Activated CD4-positive, alpha-beta memory T cell treated with anti-CD3 and anti-CD28 coated beads for 36 hours (primary cell): ENCODE measurements around the gene CCNL1. TPM values are rescaled to one million over a fixed set of nuclear protein-coding genes. Genes with fewer than 3 reads are reported as not detected.

ENCODE experiments used
- CTCF ChIA-PET: fragments of 350-600 bp; sonication (Branson Sonifier 250); formaldehyde crosslinking; loops from one replicate; lab custom pipeline; 2021; ENCODE audit warnings: antibody characterized with exemption, inconsistent platforms; lab: Charles Lee
- POLR2A ChIA-PET: fragments of 350-600 bp; sonication (Branson Sonifier 250); formaldehyde crosslinking; loops from one replicate; lab custom pipeline; 2021; ENCODE audit warnings: antibody characterized with exemption; lab: Charles Lee
- DNase-seq: peaks from one replicate; pipeline ENCODE4 v3.0.0-alpha.2; 2020
- H3K27ac Mint-ChIP-seq: one replicate; pipeline ENCODE4 v1.8.0; 2021; ENCODE audit warnings: mixed read lengths
- H3K27me3 Mint-ChIP-seq: one replicate; pipeline ENCODE4 v1.8.0; 2021; ENCODE audit warnings: mixed read lengths
- H3K36me3 Mint-ChIP-seq: one replicate; pipeline ENCODE4 v1.8.0; 2021; ENCODE audit warnings: mixed read lengths
- H3K4me1 Mint-ChIP-seq: one replicate; pipeline ENCODE4 v1.8.0; 2021; ENCODE audit warnings: low read depth, mixed read lengths
- H3K4me3 Mint-ChIP-seq: one replicate; pipeline ENCODE4 v1.8.0; 2021; ENCODE audit warnings: mild to moderate bottlenecking, mixed read lengths
- H3K9me3 Mint-ChIP-seq: one replicate; pipeline ENCODE4 v1.8.0; 2021; ENCODE audit warnings: mixed read lengths
- intact Hi-C: fragments of 100-400 bp; cut with micrococcal nuclease; formaldehyde crosslinking; loops from one replicate; pipeline ENCODE4 v1.15.1; 2023
- total RNA-seq, 2 experiments: library from RNA; stranded (reverse); gene quantifications; one replicate each; pipeline ENCODE4 v1.2.3, GENCODE V29; 2021

Gene CCNL1
- total RNA-seq, 2 experiments from 2014 or later, result 144 to 150 TPM

DNA sequence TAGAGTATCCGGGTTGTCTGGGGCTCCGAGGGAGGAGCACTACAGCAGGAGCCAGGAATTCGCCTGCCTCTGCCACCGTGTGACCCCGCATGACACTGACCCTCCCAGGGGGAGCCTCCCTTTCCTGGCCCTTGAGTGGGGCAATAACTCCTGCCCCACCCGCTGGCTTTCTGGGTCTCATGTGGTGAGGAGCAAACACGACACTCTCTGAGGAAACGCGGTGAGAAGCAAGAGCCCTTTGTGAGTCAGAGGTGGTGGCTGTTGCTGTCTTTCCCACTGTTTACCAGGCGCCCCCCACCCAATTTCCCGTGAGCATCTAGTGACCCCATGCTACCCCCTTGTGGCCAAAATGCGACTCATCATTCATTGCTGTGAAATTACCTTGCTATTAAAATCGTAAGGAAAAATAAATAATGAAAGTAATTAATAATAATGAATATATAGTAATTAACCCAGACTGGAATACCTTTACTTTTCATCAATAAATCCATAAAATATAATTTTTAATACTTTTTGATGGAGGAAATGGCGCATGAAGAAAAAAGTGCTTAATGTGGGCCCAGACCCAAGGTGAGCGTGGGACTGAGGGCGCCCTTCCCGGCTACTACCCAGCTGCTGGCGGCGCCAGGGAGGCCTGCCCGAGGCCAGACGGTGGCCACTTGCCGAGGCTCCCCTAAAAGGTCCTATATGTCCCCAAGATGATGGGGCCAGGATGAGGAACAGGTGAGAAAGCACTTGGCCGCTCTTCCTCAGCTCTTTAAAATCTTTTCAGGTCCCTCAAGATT, 29.3 kb downstream of the CCNL1 start:
- intact Hi-C loops, result no loop called here
- no peaks in the 10 kb centered on the region for H3K27me3 Mint-ChIP-seq
- no peaks in the 10 kb centered on the region for H3K36me3 Mint-ChIP-seq
- DNase-seq, result peak; percentile 84
- ChIA-PET POLR2A (interaction anchor here (0.8 to 5.7 kb wide), 5 partner anchors 29 to 455 kb away, joined by 3 to 67 read pairs (median 5); partner anchors contain the start of gene CCNL1), CTCF (interaction anchor here (0.6 to 4.0 kb wide), 19 partner anchors 8 to 1087 kb away, joined by 3 to 33 read pairs (median 4); partner anchors contain the start of gene TIPARP)
- no peaks in the 10 kb centered on the region for H3K9me3 Mint-ChIP-seq
- H3K4me1 Mint-ChIP-seq, result peaks cover 73% of the 10 kb centered on the region
- H3K4me3 Mint-ChIP-seq, result peak overlapping the region; percentile 45
- H3K27ac Mint-ChIP-seq, result peak overlapping the region; percentile 98

DNA sequence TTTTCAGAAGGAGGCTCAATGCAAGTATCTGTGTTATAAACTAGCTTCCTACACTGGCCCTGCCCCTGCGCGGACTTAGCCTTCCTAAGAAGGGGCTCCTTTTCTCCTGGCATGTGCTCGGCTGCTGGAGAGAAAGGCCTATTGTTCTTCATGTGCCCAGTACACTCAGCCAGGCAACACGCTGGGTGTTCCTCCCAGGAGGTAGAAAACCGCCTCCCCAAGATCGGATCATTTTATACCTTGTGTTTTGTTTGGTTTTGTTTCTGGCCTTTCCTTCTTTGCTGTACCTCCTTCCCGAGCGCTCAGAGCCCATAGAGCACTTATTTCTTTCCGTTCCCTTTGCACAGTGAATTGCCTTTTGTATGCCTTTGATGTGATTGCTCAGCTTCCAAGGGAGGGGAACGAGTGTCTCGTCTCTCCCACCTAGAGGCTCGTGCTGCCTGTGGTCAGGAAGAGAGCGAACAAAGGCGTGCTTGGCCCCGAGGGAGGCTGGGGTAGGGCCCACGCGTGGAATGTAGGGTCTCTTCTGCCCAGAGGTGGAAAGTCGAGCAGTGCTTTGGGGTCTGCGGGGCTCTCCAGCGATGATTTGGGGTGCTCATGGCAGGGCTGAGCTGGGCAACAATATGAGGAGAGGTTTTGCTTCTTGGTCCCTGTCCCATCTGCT, 30.0 kb downstream of the CCNL1 start:
- Mint-ChIP-seq H3K4me1 (peaks cover 70% of the 10 kb centered on the region), H3K27ac (peak overlapping the region; percentile 98), H3K4me3 (peak overlapping the region; percentile 45), H3K9me3 (no peaks in the 10 kb centered on the region), H3K36me3 (no peaks in the 10 kb centered on the region), H3K27me3 (no peaks in the 10 kb centered on the region)
- intact Hi-C loops, result loop anchor here (2.0 to 5.0 kb wide), 3 partner anchors 19 to 575 kb away; partner anchors contain the start of gene SSR3
- POLR2A ChIA-PET, result interaction anchor here (0.8 to 5.7 kb wide), 3 partner anchors 30 to 48 kb away, joined by 3 to 67 read pairs (median 5); partner anchors contain the start of gene CCNL1
- peak; percentile 42 for DNase-seq
- CTCF ChIA-PET, result interaction anchor here (0.6 to 2.5 kb wide), 9 partner anchors 9 to 1086 kb away, joined by 3 to 33 read pairs (median 5); no protein-coding TSS in a partner anchor

DNA sequence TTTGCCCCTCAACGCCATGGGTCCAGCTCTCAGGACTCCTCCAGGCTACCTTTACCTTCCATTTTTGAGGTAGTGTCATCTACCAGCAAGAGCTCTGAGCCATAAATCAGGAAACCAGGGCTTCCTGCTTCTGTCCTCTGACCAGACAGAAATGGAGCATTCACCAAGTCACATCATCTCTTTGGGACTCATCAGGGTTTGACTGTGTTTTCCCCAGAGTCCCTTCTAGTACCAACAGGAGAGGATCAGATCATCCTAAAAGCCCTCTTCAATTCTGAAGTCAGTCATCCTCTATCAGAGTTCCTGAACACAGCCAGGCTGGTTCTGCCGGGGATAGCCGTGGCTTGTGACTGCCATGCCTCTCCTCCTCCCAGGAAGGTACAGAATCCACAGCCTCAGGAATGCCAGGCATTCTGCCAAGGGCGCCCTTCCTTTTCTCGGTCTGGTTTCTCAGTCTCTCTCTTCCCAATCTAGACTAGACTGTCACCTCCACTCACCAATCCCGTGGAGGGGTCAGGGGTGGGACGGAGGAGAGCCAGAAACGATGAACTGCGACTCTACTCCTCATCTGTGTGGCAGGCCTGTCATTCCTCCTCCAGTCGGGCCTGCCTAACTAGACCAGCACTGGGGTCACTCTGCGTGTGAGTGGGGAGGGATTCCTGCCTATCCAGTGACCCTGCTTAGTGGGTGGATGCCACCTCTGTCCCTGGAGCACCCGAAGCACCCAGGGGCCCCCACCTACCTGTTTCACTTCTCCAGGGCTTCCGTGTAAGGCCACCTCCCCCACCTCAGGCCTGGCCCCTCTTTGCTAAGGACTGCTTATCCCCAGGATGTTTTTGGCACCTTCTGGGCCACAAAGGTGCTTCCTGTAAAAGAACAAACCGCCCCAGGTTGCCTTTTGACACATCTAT, 30.9 kb downstream of the CCNL1 start:
- no peaks in the 10 kb centered on the region for H3K36me3 Mint-ChIP-seq
- no peaks in the 10 kb centered on the region for H3K27me3 Mint-ChIP-seq
- H3K27ac Mint-ChIP-seq, result peak overlapping the region; percentile 98
- CTCF ChIA-PET, result interaction anchor here (1.0 to 2.6 kb wide), 5 partner anchors 8 to 453 kb away, joined by 3 to 33 read pairs (median 7); no protein-coding TSS in a partner anchor
- POLR2A ChIA-PET, result interaction anchor here (1.1 to 5.7 kb wide), 3 partner anchors 31 to 40 kb away, joined by 3 to 67 read pairs (median 5); partner anchors contain the start of gene CCNL1
- intact Hi-C loops, result loop anchor here (1.0 to 5.0 kb wide), 12 partner anchors 8 to 646 kb away; partner anchors contain the start of genes CCNL1, SSR3 and TIPARP
- peak; percentile 72 for DNase-seq
- peaks cover 67% of the 10 kb centered on the region for H3K4me1 Mint-ChIP-seq
- H3K9me3 Mint-ChIP-seq, result no peaks in the 10 kb centered on the region
- H3K4me3 Mint-ChIP-seq, result peak overlapping the region; percentile 45

DNA sequence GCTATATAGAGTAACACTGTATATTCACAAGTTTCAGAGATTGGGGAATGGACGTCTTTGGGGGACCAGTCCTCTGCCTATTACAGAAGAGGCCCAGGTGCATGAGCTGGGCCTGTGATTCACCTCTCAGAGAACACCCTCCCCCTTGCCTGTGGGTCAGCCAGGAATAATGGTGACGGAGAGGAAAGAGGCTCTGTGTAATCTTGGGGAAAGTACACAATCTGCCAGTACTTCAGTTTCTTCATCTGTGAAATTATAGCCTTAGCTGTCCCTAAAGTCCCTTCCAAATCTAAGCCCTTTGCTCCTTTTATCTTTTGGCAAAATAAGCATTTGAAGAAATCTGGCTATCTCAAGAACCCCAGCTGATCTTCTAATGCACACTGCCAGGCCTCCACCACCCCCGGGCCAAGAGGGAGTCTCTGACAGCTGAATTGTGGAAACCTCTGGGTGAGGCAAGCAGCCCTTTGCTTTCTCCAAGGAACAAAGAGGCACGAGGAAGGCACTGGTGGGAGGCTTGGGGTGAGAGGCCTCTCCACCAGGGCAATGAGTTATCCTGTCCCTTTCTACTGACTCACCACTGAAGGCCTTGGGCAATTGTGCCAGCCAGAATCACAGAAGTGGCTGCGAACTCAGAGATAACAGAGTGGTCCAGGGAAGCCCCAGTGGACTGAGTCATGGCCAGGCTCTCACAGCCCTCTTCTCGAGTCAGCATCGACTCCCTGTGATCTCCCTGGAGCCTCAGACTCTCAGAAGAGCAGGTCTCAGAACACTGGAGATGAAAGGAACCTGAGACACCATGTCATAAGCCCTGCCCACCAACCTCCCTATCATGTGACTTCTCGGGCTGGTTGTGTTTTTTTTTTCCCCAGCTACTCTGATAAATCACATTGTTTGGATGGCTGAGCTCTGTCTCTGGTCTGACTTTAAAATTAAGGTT, 31.8 kb downstream of the CCNL1 start:
- POLR2A ChIA-PET, result interaction anchor here (1.1 to 5.7 kb wide), 3 partner anchors 32 to 39 kb away, joined by 3 to 67 read pairs (median 5); partner anchors contain the start of gene CCNL1
- H3K9me3 Mint-ChIP-seq, result no peaks in the 10 kb centered on the region
- no peaks in the 10 kb centered on the region for H3K36me3 Mint-ChIP-seq

DNA sequence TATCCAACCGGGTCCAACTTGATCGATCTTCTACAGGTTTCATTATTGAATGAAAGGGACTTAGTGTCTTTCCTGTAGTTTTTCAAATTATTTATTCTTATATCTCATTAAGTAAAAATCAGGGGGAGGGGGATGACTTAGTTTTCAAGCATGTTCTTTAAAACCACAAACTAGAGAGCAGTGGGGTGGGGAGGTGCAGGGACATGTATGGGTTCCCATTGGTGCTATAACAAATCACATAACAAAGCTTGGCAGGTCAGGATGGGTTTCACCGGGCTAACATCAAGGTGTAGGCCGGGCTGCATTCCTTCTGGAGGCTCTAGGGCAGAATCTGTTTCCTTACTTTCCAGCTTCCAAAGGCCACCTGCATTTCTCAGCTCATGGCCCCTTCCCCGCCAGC, 32.7 kb downstream of the CCNL1 start:
- intact Hi-C loops, result loop anchor here (5.0 kb wide), 1 partner anchor 520 kb away; no protein-coding TSS in a partner anchor
- ChIA-PET POLR2A (interaction anchor here (1.1 to 5.7 kb wide), 3 partner anchors 10 to 38 kb away, joined by 3 to 67 read pairs (median 3); no protein-coding TSS in a partner anchor), CTCF (interaction anchor here (0.6 to 2.6 kb wide), 5 partner anchors 10 to 454 kb away, joined by 3 to 19 read pairs (median 4); no protein-coding TSS in a partner anchor)
- Mint-ChIP-seq H3K27me3 (no peaks in the 10 kb centered on the region), H3K9me3 (no peaks in the 10 kb centered on the region), H3K4me3 (no peak overlapping the region), H3K36me3 (no peaks in the 10 kb centered on the region), H3K27ac (no peak overlapping the region), H3K4me1 (peaks cover 60% of the 10 kb centered on the region)
- no peak for DNase-seq

More for the DNA sequence above, 31.8 kb downstream of the CCNL1 start:
- intact Hi-C loops, result loop anchor here (1.0 to 5.0 kb wide), 12 partner anchors 9 to 645 kb away; partner anchors contain the start of genes CCNL1, SSR3 and TIPARP
- H3K4me1 Mint-ChIP-seq, result peaks cover 66% of the 10 kb centered on the region
- H3K27me3 Mint-ChIP-seq, result no peaks in the 10 kb centered on the region
- CTCF ChIA-PET, result interaction anchor here (1.0 to 2.6 kb wide), 5 partner anchors 9 to 455 kb away, joined by 3 to 19 read pairs (median 4); no protein-coding TSS in a partner anchor
- peak overlapping the region; percentile 45 for H3K4me3 Mint-ChIP-seq
- H3K27ac Mint-ChIP-seq, result peak overlapping the region; percentile 98
- peak; percentile 90 for DNase-seq

DNA sequence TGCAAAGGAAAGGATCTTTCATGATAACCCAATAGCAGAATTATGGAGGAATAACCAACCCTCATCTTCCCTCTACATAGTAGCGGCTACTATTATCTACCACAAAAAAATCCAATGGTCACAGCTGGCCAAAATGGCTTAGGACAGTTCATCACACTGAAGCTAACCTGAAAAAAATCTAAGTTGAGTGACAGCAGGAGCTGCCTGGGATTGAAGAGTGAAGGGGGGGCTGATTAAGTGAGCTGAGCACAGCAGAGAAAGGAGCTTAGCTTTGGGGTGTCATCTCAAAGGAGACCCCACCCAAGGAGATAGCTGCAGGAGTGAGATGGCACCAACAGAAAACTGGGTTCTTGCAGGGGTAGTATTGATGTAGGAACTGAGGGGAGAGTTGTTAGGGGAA, 33.6 kb downstream of the CCNL1 start:
- H3K27me3 Mint-ChIP-seq, result no peaks in the 10 kb centered on the region
- no peak overlapping the region for H3K27ac Mint-ChIP-seq
- no peak overlapping the region for H3K4me3 Mint-ChIP-seq
- ChIA-PET CTCF (interaction anchor here (0.7 to 1.5 kb wide), 5 partner anchors 9 to 44 kb away, joined by 3 to 5 read pairs (median 4); no protein-coding TSS in a partner anchor), POLR2A (interaction anchor here (1.1 to 5.7 kb wide), 3 partner anchors 11 to 37 kb away, joined by 3 to 67 read pairs (median 3); no protein-coding TSS in a partner anchor)
- no peaks in the 10 kb centered on the region for H3K9me3 Mint-ChIP-seq
- no peaks in the 10 kb centered on the region for H3K36me3 Mint-ChIP-seq
- no peak for DNase-seq
- peaks cover 57% of the 10 kb centered on the region for H3K4me1 Mint-ChIP-seq
- intact Hi-C loops, result loop anchor here (5.0 kb wide), 1 partner anchor 519 kb away; no protein-coding TSS in a partner anchor

DNA sequence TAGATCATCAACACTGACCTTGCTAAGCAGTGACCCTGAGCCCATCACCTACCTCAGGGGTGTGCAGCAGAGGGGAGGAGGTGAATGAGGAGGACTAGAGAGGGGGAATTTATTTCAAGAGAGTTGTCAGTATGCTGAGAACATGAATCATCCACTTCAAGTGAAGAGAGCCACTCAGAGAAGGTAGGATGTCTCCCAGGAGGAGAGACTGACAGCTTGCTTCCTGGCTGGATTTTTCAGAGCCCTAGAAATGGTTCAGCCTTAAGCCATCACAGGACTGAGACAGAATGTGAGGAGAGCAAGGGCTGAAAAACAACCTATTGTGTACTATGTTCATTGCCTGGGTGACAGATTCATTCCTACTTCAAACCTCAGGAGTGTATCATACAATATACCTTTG, 34.8 kb downstream of the CCNL1 start:
- no peak overlapping the region for H3K27ac Mint-ChIP-seq
- no peaks in the 10 kb centered on the region for H3K36me3 Mint-ChIP-seq
- POLR2A ChIA-PET, result no interaction called here
- H3K4me3 Mint-ChIP-seq, result no peak overlapping the region
- H3K9me3 Mint-ChIP-seq, result no peaks in the 10 kb centered on the region
- CTCF ChIA-PET, result interaction anchor here (1.2 to 5.4 kb wide), 4 partner anchors 12 to 974 kb away, joined by 3 to 19 read pairs (median 4); no protein-coding TSS in a partner anchor
- no peak for DNase-seq
- no peaks in the 10 kb centered on the region for H3K27me3 Mint-ChIP-seq
- H3K4me1 Mint-ChIP-seq, result peaks cover 46% of the 10 kb centered on the region
- intact Hi-C loops, result loop anchor here (5.0 kb wide), 1 partner anchor 518 kb away; no protein-coding TSS in a partner anchor

DNA sequence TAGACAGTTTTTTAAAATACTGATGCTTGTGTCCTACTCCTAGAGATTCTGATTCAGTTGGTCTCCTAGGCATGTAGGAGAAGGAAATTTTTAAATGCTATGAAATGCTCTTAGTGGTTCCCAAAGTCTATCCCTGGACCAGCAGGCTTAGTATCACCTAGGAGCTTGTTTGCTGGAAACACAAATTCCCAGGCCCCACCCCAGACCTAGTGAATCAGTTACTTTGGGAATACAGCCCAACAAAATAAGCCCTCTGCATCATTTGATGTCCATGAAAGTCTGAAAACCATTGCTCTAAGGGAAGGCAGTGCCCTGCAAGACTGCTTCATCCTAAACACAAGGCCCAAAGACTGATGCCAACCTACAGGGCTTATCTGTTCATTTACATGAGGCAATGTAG, 36.3 kb downstream of the CCNL1 start:
- Mint-ChIP-seq H3K27ac (no peak overlapping the region), H3K4me3 (no peak overlapping the region), H3K4me1 (peaks cover 37% of the 10 kb centered on the region), H3K27me3 (no peaks in the 10 kb centered on the region), H3K9me3 (no peaks in the 10 kb centered on the region), H3K36me3 (peaks cover 3% of the 10 kb centered on the region)
- intact Hi-C loops, result no loop called here
- CTCF ChIA-PET, result interaction anchor here (1.8 to 5.4 kb wide), 2 partner anchors 13 to 972 kb away, joined by 3 to 19 read pairs; no protein-coding TSS in a partner anchor
- DNase-seq, result no peak
- POLR2A ChIA-PET, result interaction anchor here (1.1 kb wide), 1 partner anchor 35 kb away, joined by 7 read pairs; no protein-coding TSS in a partner anchor

DNA sequence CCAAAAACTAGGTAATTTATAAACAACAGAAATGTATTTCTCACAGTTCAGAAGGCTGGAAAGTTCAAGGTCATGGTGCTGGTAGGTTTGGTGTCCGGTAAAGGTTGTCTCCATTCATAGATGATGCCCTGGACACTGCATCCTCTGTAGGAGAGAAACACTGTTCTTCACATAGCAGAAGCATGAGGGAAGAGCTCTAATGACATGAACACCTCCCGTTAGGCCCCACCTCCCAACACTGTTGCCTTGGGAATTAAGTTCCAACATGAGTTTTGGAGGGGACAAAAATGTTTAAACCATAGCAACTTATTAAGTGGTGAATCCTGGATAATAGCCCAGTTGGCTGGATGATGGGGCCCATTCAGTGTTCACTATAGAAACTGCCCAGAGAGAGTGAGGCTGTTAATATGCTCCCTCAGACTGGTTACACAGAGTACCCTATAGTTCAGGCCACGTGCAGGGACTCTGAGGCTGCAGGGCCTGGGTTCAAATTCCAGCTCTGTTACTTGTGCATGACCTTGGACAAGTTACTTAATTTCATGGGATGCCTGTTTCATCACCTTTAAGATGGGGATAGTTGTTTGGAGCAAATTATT, 37.0 kb downstream of the CCNL1 start:
- intact Hi-C loops, result no loop called here
- no peaks in the 10 kb centered on the region for H3K9me3 Mint-ChIP-seq
- DNase-seq, result no peak
- ChIA-PET POLR2A (interaction anchor here (1.1 kb wide), 1 partner anchor 34 kb away, joined by 7 read pairs; no protein-coding TSS in a partner anchor), CTCF (interaction anchor here (0.9 to 5.4 kb wide), 4 partner anchors 9 to 40 kb away, joined by 4 to 19 read pairs (median 5); no protein-coding TSS in a partner anchor)
- H3K27me3 Mint-ChIP-seq, result no peaks in the 10 kb centered on the region
- H3K4me1 Mint-ChIP-seq, result peaks cover 30% of the 10 kb centered on the region
- H3K36me3 Mint-ChIP-seq, result peaks cover 3% of the 10 kb centered on the region
- no peak overlapping the region for H3K27ac Mint-ChIP-seq
- H3K4me3 Mint-ChIP-seq, result no peak overlapping the region
